Upper lobe of left lung (tissue), 4 donors: ENCODE measurements around the gene ZBTB16.

ENCODE experiments used
- CTCF ChIP-seq, 6 experiments: fragments of 450-650 bp in 4 of 6; fragments of 200-600 bp in 2 of 6; sonication (generic) in 2 of 6; IDR thresholded peaks; one replicate each; pipeline ENCODE4 v1.5.1; 2016 to 2019; ENCODE audit warnings: antibody characterized with exemption in 6 of 6
- POLR2A ChIP-seq, 4 donors: fragments of 450-650 bp; IDR thresholded peaks; one replicate each; pipeline ENCODE4 v1.5.1; 2016 to 2017; ENCODE audit warnings: antibody characterized with exemption in 4 of 4, mild to moderate bottlenecking in 2 of 4
- POLR2AphosphoS5 ChIP-seq, 2 donors: sonication (generic); formaldehyde crosslinking; IDR thresholded peaks; one replicate each; pipeline ENCODE4 v1.5.1; 2017; ENCODE audit warnings: antibody characterized with exemption in 2 of 2

- no peak for TF ChIP-seq CTCF (IDR thresholded peaks at IDR 0.05)
- TF ChIP-seq POLR2A (IDR thresholded peaks at IDR 0.05), result no peak
- peak in 1 of 2 donors; percentile 37 for TF ChIP-seq POLR2AphosphoS5 (IDR thresholded peaks at IDR 0.05)
Observed at GRCh38 chr11:114085965-114086793, 26.7 kb downstream of the ZBTB16 start.
